Tibial nerve (tissue), 4 donors: Measurements from ENCODE around the gene SNX10.

Source experiments
- CTCF ChIP-seq, 5 experiments: fragments of 200-600 bp in 3 of 5; fragments of 450-650 bp in 2 of 5; sonication (generic) in 3 of 5; IDR thresholded peaks; one replicate each; pipeline ENCODE4 v1.5.1; 2016 to 2019; ENCODE audit warnings: antibody characterized with exemption in 5 of 5, mild to moderate bottlenecking in 3 of 5, moderate library complexity in 2 of 5
- EP300 ChIP-seq, 2 donors: sonication (generic); formaldehyde crosslinking; IDR thresholded peaks; one replicate each; pipeline ENCODE4 v1.6.1; 2017; ENCODE audit warnings: antibody characterized with exemption in 2 of 2, mild to moderate bottlenecking in 1 of 2
- POLR2A ChIP-seq, 2 donors: fragments of 450-650 bp; IDR thresholded peaks; one replicate each; pipeline ENCODE4 v1.6.1; 2017; ENCODE audit warnings: antibody characterized with exemption in 2 of 2, mild to moderate bottlenecking in 2 of 2, moderate library complexity in 2 of 2

GRCh38 chr7:26345837-26346236 is 54.2 kb downstream of the SNX10 start:
- TF ChIP-seq CTCF (IDR thresholded peaks at IDR 0.05) (no peak), EP300 (IDR thresholded peaks at IDR 0.05) (no peak), POLR2A (IDR thresholded peaks at IDR 0.05) (no peak)
